H1 (cell line): ENCODE data around the gene BEAN1.

Experiments
- ASH2L ChIP-seq: fragments of 200-600, 300-600 bp; sonication (generic); IDR thresholded peaks from one replicate; pipeline ENCODE4 v1.7.1; 2017; ENCODE audit warnings: low read length
- BACH1 ChIP-seq: IDR thresholded peaks from 2 replicates; pipeline ENCODE4 v1.6.1; 2012; ENCODE audit warnings: low read length, improper control_type of control experiment
- BRCA1 ChIP-seq: IDR thresholded peaks from 2 replicates; pipeline ENCODE4 v1.6.1; 2012; ENCODE audit warnings: low read depth, low read length, improper control_type of control experiment
- CHD2 ChIP-seq: IDR thresholded peaks from 2 replicates; pipeline ENCODE4 v1.6.1; 2012; ENCODE audit warnings: low read length, improper control_type of control experiment
- CTCF ChIP-seq, 3 experiments: IDR thresholded peaks; 1 replicate in 2 of 3; 2 replicates in 1 of 3; pipeline versions ENCODE4 v1.5.1 to v1.6.1; 2011; ENCODE audit warnings: low read length in 3 of 3, mild to moderate bottlenecking in 3 of 3, inconsistent platforms in 2 of 3, low read depth in 1 of 3, moderate library complexity in 1 of 3; ENCODE audit not compliant: insufficient read depth in 1 of 3; ENCODE audit errors: control extremely low read depth in 1 of 3
- EP300 ChIP-seq, 2 experiments: IDR thresholded peaks; 1 replicate in 1 of 2; 2 replicates in 1 of 2; pipeline ENCODE4 v1.6.1; 2011 to 2012; ENCODE audit warnings: low read depth in 2 of 2, low read length in 2 of 2, mild to moderate bottlenecking in 2 of 2, borderline replicate concordance in 1 of 2, inconsistent platforms in 1 of 2, moderate library complexity in 1 of 2
- MAX ChIP-seq: IDR thresholded peaks from 2 replicates; pipeline ENCODE4 v1.6.1; 2012; ENCODE audit warnings: inconsistent platforms
- POLR2A ChIP-seq, 2 experiments: IDR thresholded peaks; 1 replicate in 1 of 2; 2 replicates in 1 of 2; pipeline ENCODE4 v1.6.1; 2011; ENCODE audit warnings: low read depth in 2 of 2, low read length in 2 of 2, mild to moderate bottlenecking in 2 of 2; ENCODE audit errors: control extremely low read depth in 1 of 2
- RAD21 ChIP-seq, 2 experiments: IDR thresholded peaks in 1 of 2; conservative IDR thresholded peaks in 1 of 2; 2 replicates each; pipeline ENCODE4 v1.6.1; 2011; ENCODE audit warnings: low read depth in 2 of 2, low read length in 2 of 2, improper control_type of control experiment in 1 of 2, inconsistent platforms in 1 of 2, mild to moderate bottlenecking in 1 of 2, moderate library complexity in 1 of 2
- RFX5 ChIP-seq: IDR thresholded peaks from 2 replicates; pipeline ENCODE4 v1.6.1; 2011; ENCODE audit warnings: low read depth, low read length, improper control_type of control experiment, borderline replicate concordance
- SP2 ChIP-seq: IDR thresholded peaks from 2 replicates; pipeline ENCODE4 v1.6.1; 2012; ENCODE audit warnings: mild to moderate bottlenecking, low read length, inconsistent platforms
- USF2 ChIP-seq: IDR thresholded peaks from 2 replicates; pipeline ENCODE4 v1.6.1; 2011; ENCODE audit warnings: low read length, improper control_type of control experiment
- ZNF274 ChIP-seq: IDR thresholded peaks from 2 replicates; pipeline ENCODE4 v1.7.0; 2012; ENCODE audit warnings: low read length, borderline replicate concordance; ENCODE audit errors: extremely low read depth

GRCh38 chr16:66521252-66521713, 94.2 kb downstream of the BEAN1 start:
- TF ChIP-seq POLR2A (IDR thresholded peaks at IDR 0.05; ENCODE audit: control extremely low read depth in 1 of 2, low read depth in 2 of 2, low read length in 2 of 2) = no peak
- TF ChIP-seq RAD21 (IDR thresholded peaks at IDR 0.05 in 1 of 2, conservative IDR thresholded peaks at IDR 0.05 in 1 of 2; ENCODE audit: low read depth in 2 of 2, low read length in 2 of 2) = no peak
- no peak for TF ChIP-seq CTCF (IDR thresholded peaks at IDR 0.05; ENCODE audit: control extremely low read depth in 1 of 3, insufficient read depth in 1 of 3, low read depth in 1 of 3, low read length in 3 of 3)
- no peak for TF ChIP-seq ZNF274
- TF ChIP-seq SP2 = no peak
- TF ChIP-seq ASH2L = no peak
- no peak for TF ChIP-seq BRCA1
- no peak for TF ChIP-seq CHD2
- TF ChIP-seq EP300 (IDR thresholded peaks at IDR 0.05; ENCODE audit: borderline replicate concordance in 1 of 2, low read depth in 2 of 2, low read length in 2 of 2) = no peak
- no peak for TF ChIP-seq USF2
- no peak for TF ChIP-seq BACH1
- TF ChIP-seq MAX = no peak
- no peak for TF ChIP-seq RFX5
